Common myeloid progenitor, CD34-positive (primary cell): ENCODE results near the gene MTX2.

ENCODE experiments used
- CTCF ChIA-PET: fragments of 350-600 bp; sonication (Branson Sonifier 250); formaldehyde crosslinking; loops from one replicate; lab custom pipeline; 2021; ENCODE audit warnings: antibody characterized with exemption; lab: Charles Lee
- POLR2A ChIA-PET: fragments of 350-600 bp; sonication (Branson Sonifier 250); formaldehyde crosslinking; loops from one replicate; lab custom pipeline; 2021; ENCODE audit warnings: antibody characterized with exemption; lab: Charles Lee
- DNase-seq, 3 donors: peaks; one replicate each; pipeline versions ENCODE4 v3.0.0 to v3.0.0-alpha.2; 2013
- H3K27ac ChIP-seq, 2 experiments: 1 replicate in 1 of 2; 2 replicates in 1 of 2; pipeline ENCODE4 v1.7.0; 2013; ENCODE audit warnings: inconsistent platforms in 2 of 2, low read length in 2 of 2, mild to moderate bottlenecking in 2 of 2, low read depth in 1 of 2, moderate library complexity in 1 of 2; ENCODE audit not compliant: severe bottlenecking in 2 of 2, insufficient read depth in 1 of 2, poor library complexity in 1 of 2
- H3K27me3 ChIP-seq, 5 experiments: replicated peaks in 2 of 5; 1 replicate in 3 of 5; 2 replicates in 2 of 5; pipeline versions ENCODE4 v1.6.1 to v1.7.0; 2013; ENCODE audit warnings: low read length in 4 of 5, mild to moderate bottlenecking in 2 of 5, moderate library complexity in 2 of 5, inconsistent platforms in 1 of 5; ENCODE audit not compliant: insufficient read depth in 5 of 5, control insufficient read depth in 4 of 5
- H3K36me3 ChIP-seq, 4 experiments: 1 replicate in 2 of 4; 2 replicates in 2 of 4; pipeline versions ENCODE4 v1.6.1 to v1.7.0; 2013; ENCODE audit warnings: low read length in 3 of 4, control low read depth in 1 of 4, mild to moderate bottlenecking in 1 of 4; ENCODE audit not compliant: control insufficient read depth in 4 of 4, insufficient read depth in 4 of 4
- H3K4me1 ChIP-seq, 4 experiments: 1 replicate in 3 of 4; 2 replicates in 1 of 4; pipeline versions ENCODE4 v1.6.1 to v1.7.1; 2013; ENCODE audit warnings: low read length in 3 of 4, mild to moderate bottlenecking in 3 of 4, control low read depth in 1 of 4, inconsistent platforms in 1 of 4, moderate library complexity in 1 of 4; ENCODE audit not compliant: control insufficient read depth in 4 of 4, insufficient read depth in 4 of 4; ENCODE audit errors: control extremely low read depth in 1 of 4
- H3K4me3 ChIP-seq, 7 experiments: 1 replicate in 4 of 7; 2 replicates in 3 of 7; pipeline versions ENCODE4 v1.5.1 to v1.7.0; 2013; ENCODE audit warnings: mild to moderate bottlenecking in 7 of 7, low read length in 6 of 7, moderate library complexity in 6 of 7, inconsistent platforms in 2 of 7, low read depth in 2 of 7, control low read depth in 1 of 7; ENCODE audit not compliant: insufficient read depth in 4 of 7, control insufficient read depth in 1 of 7; ENCODE audit errors: extremely low read depth in 1 of 7
- H3K9me3 ChIP-seq, 5 experiments: 1 replicate in 4 of 5; 2 replicates in 1 of 5; pipeline versions ENCODE4 v1.6.1 to v1.7.1; 2013; ENCODE audit warnings: low read length in 4 of 5, mild to moderate bottlenecking in 2 of 5, inconsistent platforms in 1 of 5, low read depth in 1 of 5, moderate library complexity in 1 of 5; ENCODE audit not compliant: control insufficient read depth in 4 of 5, insufficient read depth in 2 of 5; ENCODE audit errors: control extremely low read depth in 1 of 5
- WGBS: methylation state at CpG from one replicate; pipeline ENCODE4 v1.1.5; 2013; ENCODE audit not compliant: insufficient coverage; 5-methylcytosine and 5-hydroxymethylcytosine counted together

The MTX2 gene

DNA sequence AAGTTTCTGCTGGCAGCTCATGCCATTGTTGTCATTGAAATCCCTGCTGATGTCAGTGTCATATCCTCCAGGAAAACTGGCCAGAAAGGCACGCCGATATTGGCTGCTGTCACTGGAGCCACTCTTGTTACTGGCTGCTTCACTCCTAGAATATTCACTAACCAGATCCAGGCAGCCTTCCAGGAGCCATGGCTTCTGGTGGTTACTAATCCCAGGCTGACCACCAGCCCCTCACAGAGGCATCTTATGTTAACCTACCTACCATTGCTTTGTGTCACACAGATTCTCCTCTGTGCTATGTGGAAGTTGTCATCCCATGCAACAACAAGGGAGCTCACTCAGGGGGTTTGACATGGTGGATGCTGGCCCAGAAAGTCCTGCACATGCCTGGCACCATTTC is 27.0 kb upstream of the MTX2 start:
- H3K36me3 ChIP-seq = no peaks in the 10 kb centered on the region
- 100% methylated on average over 2 of the region's 2 CpGs for WGBS
- ChIA-PET CTCF (no interaction called here), POLR2A (no interaction called here)
- peaks cover 0 to 6% (median 1%) of the 10 kb centered on the region in 5 experiments for H3K27me3 ChIP-seq
- H3K4me3 ChIP-seq = no peak overlapping the region
- no peak for DNase-seq
- H3K27ac ChIP-seq = no peak overlapping the region
- no peaks in the 10 kb centered on the region for H3K9me3 ChIP-seq
- H3K4me1 ChIP-seq = no peaks in the 10 kb centered on the region

GRCh38 chr2:176246331-176246730 is 22.9 kb upstream of the MTX2 start:
- Histone ChIP-seq H3K4me3 (no peak overlapping the region), H3K27me3 (peaks cover 0 to 6% (median 0%) of the 10 kb centered on the region in 5 experiments), H3K36me3 (no peaks in the 10 kb centered on the region), H3K4me1 (no peaks in the 10 kb centered on the region), H3K27ac (no peak overlapping the region), H3K9me3 (peaks cover 0 to 6% (median 0%) of the 10 kb centered on the region in 5 experiments)
- ChIA-PET POLR2A (no interaction called here), CTCF (no interaction called here)
- WGBS = 90% methylated on average over 3 of the region's 4 CpGs
- DNase-seq = no peak

- ChIA-PET CTCF (interaction anchor here (1.0 kb wide), 1 partner anchor 17 kb away, joined by 3 read pairs; no protein-coding TSS in a partner anchor), POLR2A (no interaction called here)
- no peak overlapping the region for H3K27ac ChIP-seq
- H3K36me3 ChIP-seq = no peaks in the 10 kb centered on the region
- 79% methylated on average over 3 of the region's 4 CpGs for WGBS
- no peak overlapping the region for H3K4me3 ChIP-seq
- no peaks in the 10 kb centered on the region for H3K4me1 ChIP-seq
- DNase-seq = no peak
- peaks cover 0 to 6% (median 0%) of the 10 kb centered on the region in 5 experiments for H3K9me3 ChIP-seq
- H3K27me3 ChIP-seq = peaks cover 0 to 4% (median 0%) of the 10 kb centered on the region in 5 experiments
These were observed 21.4 kb upstream of the MTX2 start for GRCh38 chr2:176247859-176248258.

DNA sequence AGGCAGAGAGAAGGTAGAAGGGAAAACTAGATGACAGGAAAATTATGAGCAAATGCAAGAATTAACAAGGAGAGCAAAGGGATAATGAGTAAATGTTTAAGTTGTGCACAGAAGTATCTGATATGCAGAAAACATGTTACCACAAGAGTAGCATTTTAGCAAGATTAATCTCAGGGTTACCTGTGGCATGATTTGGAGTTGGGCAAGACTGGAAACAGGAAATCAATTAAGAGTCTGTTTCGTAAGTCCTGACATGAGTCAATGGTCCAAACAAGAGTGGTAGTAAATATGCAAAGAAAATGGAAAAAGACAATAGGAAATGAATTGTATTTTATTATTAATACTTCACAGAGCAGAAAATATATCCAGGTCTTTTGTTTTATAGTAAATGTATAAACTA is 17.3 kb upstream of the MTX2 start:
- no peak for DNase-seq
- H3K36me3 ChIP-seq = no peaks in the 10 kb centered on the region
- H3K9me3 ChIP-seq = peaks cover 0 to 8% (median 0%) of the 10 kb centered on the region in 5 experiments
- no peaks in the 10 kb centered on the region for H3K27me3 ChIP-seq
- CTCF ChIA-PET = no interaction called here
- no peak overlapping the region for H3K4me3 ChIP-seq
- no CpG with 5 or more reads among the region's 1 CpG for WGBS
- no peaks in the 10 kb centered on the region for H3K4me1 ChIP-seq
- POLR2A ChIA-PET = no interaction called here
- H3K27ac ChIP-seq = no peak overlapping the region

DNA sequence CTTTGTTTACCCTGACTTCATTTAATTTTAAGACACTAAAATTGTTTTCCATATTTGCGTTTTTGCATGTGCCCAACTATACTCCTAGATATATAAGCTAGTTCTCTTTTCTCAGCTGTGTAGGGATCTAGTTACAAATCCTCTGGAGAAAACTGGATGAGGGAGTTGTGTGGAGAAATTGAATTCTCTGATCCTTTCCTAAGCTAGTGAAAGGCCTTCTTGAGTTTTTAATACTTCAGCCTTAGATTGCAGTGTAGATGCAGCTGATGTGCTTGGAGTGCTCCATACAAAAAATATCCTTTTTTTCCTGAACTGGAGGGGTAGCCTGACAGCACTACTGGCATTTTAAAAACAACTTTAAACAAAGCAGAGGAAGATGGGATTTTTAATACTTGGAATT is 8.6 kb upstream of the MTX2 start:
- no peaks in the 10 kb centered on the region for H3K9me3 ChIP-seq
- peaks cover 0 to 5% (median 0%) of the 10 kb centered on the region in 4 experiments for H3K4me1 ChIP-seq
- no peak overlapping the region for H3K4me3 ChIP-seq
- peaks cover 0 to 2% (median 0%) of the 10 kb centered on the region in 5 experiments for H3K27me3 ChIP-seq
- H3K36me3 ChIP-seq = no peaks in the 10 kb centered on the region
- H3K27ac ChIP-seq = no peak overlapping the region
- CTCF ChIA-PET = no interaction called here
- no peak for DNase-seq
- POLR2A ChIA-PET = no interaction called here
- WGBS = no CpG with 5 or more reads among the region's 1 CpG

GRCh38 chr2:176261136-176261535 is 8.1 kb upstream of the MTX2 start:
- H3K4me3 ChIP-seq = no peak overlapping the region
- no peak for DNase-seq
- peaks cover 0 to 5% (median 0%) of the 10 kb centered on the region in 4 experiments for H3K4me1 ChIP-seq
- H3K9me3 ChIP-seq = no peaks in the 10 kb centered on the region
- peaks cover 0 to 2% (median 0%) of the 10 kb centered on the region in 5 experiments for H3K27me3 ChIP-seq
- ChIA-PET CTCF (interaction anchor here (0.8 kb wide), 1 partner anchor 76 kb away, joined by 3 read pairs; no protein-coding TSS in a partner anchor), POLR2A (no interaction called here)
- no peak overlapping the region for H3K27ac ChIP-seq
- no peaks in the 10 kb centered on the region for H3K36me3 ChIP-seq

DNA sequence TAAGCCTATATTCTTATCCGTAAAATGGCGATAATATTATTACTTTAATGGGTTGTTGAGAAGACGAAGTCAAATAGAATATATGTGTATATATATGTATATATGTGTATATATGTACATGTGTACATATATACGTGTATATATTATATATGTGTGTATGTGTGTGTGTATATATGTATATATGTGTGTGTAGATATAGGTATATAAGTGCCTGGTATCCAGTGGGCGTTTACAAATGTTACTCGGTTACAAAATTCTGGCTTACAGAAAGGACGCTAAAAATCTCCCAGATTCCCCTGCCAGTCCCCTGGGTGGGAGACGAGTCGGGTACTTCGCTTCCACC is 295 bp upstream of the MTX2 start:
- peaks cover 0 to 13% (median 6%) of the 10 kb centered on the region in 4 experiments for H3K4me1 ChIP-seq
- ChIA-PET POLR2A (interaction anchor here (0.9 kb wide), 1 partner anchor 29 kb away, joined by 4 read pairs; no protein-coding TSS in a partner anchor), CTCF (interaction anchor here (0.8 kb wide), 1 partner anchor 285 kb away, joined by 3 read pairs; no protein-coding TSS in a partner anchor)
- no peaks in the 10 kb centered on the region for H3K9me3 ChIP-seq
- H3K27me3 ChIP-seq = peaks cover 0 to 1% (median 0%) of the 10 kb centered on the region in 5 experiments
- 0% methylated on average over 6 of the region's 10 CpGs for WGBS
- peak overlapping the region; percentile 73 to 95 (median 88) for H3K4me3 ChIP-seq
- peak in 1 of 3 donors; percentile 8 for DNase-seq
- peak overlapping the region in 1 of 2 experiments; percentile 78 for H3K27ac ChIP-seq
- peaks cover 0 to 4% (median 2%) of the 10 kb centered on the region in 4 experiments for H3K36me3 ChIP-seq
